ENCODE results near the gene ALDH1A2.

GRCh38 chr15:58108117-58108516 is 42.6 kb upstream of the ALDH1A2 start:
- TF ChIP-seq CTCF (IDR thresholded peaks at IDR 0.05) (no peak), POLR2A (IDR thresholded peaks at IDR 0.05) (no peak)
